ENCODE results near the gene HOXD11.

The HOXD11 gene

DNA sequence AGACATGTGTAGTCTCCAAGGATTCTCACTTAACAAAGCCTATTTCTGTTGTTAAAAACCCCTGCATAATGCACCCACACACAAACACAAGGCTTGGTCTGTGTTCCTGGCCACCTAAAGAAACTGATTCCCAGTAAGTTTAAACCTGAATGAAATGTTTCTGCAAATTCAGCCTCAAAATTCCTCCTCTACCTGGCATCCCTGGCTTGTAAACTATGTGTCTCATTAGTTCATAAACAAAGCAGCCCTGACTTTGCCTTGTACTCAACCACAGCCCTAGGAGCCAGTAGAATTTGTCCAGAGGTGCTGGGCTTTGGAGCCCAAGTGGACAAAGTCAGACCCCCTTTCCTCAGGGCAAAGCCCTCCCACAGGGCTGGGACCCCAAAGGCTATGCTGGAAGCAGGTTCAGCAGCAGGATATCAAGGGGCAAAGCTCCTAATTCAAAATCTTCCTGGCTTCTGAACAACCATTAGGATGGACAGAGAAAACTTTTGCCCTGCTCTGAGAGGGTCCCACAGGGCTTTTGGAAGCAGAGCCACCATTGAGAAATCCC is 17.2 kb upstream of the HOXD11 start:
- no peak for DNase-seq (ENCODE audit: insufficient read length)
- no peak for FAIRE-seq
- TF ChIP-seq POLR2A (IDR thresholded peaks at IDR 0.05; ENCODE audit: low read depth, low read length): no peak
- no peak for TF ChIP-seq TAF1 (IDR thresholded peaks at IDR 0.05; ENCODE audit: borderline replicate concordance, low read depth, low read length)
- no peak for TF ChIP-seq POLR2AphosphoS5 (IDR thresholded peaks at IDR 0.05; ENCODE audit: low read depth, low read length)

DNA sequence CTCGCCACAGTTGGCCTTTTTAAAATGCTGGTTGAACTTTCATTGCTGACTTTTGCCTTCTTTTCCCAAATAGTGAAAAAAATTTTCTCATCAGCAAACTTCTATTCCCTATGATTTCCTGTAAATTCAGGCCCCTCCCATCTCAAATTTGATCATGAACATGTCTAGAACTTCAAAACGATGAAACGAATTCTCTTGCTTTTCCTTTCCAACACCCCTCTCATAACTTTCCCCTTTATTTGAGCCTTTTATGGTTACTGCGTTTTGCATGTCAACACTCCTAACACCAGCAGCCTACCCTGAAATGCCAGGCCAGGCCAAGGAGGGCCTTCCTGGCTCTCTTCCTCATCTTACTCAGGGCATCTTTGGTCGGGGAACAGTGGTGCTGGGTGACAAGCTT is 16.2 kb upstream of the HOXD11 start:
- no peak for DNase-seq (ENCODE audit: insufficient read length)
- FAIRE-seq: no peak
- no peak for TF ChIP-seq TAF1 (IDR thresholded peaks at IDR 0.05; ENCODE audit: borderline replicate concordance, low read depth, low read length)
- TF ChIP-seq POLR2AphosphoS5 (IDR thresholded peaks at IDR 0.05; ENCODE audit: low read depth, low read length): no peak
- TF ChIP-seq POLR2A (IDR thresholded peaks at IDR 0.05; ENCODE audit: low read depth, low read length): no peak

DNA sequence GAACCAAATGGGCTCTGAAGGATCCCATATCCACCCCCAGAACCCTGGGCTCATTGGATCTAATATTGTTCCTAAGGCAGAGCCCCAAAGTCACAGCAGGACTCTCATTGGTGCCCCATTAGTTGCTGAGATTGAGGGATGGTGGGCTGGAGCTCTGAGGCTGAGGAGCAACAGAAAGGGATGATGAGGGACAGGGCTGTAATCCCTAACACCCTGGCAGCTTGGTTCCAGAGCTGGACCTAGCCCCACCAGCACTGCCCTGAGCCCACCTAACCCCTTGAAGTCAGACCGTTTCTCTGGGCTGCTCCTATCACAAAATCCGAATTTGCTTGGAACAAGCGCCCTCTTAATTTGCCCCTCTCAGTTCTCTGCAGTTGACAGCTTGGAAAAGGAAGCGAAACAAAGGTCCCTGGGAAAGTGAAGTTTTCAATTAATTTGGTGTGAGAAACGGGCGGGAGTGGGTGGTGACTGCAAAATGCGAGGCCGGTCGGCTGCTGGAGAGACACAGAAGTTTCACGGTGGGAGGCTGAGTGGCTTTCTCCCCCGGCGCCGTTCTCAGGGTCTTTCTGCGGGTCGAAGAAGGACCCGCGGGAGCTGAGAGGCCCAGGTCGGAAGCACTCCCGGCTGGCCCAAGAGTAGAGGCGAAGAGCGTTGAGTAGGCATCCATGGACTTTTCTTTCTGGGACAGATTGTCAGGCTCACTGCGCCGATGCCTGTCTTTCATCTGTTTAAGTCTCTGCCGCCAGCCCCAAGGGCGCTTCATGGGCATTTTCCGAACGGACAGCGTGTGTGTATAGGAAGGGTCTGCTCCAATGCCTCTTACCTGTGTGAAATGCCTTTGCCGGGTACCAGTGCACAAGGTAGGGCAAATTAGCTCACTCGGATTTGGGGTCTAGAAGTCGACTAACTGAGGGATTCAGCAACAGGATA is 15.5 kb upstream of the HOXD11 start:
- TF ChIP-seq TAF1 (IDR thresholded peaks at IDR 0.05; ENCODE audit: borderline replicate concordance, low read depth, low read length) (no peak), POLR2AphosphoS5 (IDR thresholded peaks at IDR 0.05; ENCODE audit: low read depth, low read length) (no peak), POLR2A (IDR thresholded peaks at IDR 0.05; ENCODE audit: low read depth, low read length) (no peak)
- FAIRE-seq: no peak
- DNase-seq (ENCODE audit: insufficient read length): no peak

DNA sequence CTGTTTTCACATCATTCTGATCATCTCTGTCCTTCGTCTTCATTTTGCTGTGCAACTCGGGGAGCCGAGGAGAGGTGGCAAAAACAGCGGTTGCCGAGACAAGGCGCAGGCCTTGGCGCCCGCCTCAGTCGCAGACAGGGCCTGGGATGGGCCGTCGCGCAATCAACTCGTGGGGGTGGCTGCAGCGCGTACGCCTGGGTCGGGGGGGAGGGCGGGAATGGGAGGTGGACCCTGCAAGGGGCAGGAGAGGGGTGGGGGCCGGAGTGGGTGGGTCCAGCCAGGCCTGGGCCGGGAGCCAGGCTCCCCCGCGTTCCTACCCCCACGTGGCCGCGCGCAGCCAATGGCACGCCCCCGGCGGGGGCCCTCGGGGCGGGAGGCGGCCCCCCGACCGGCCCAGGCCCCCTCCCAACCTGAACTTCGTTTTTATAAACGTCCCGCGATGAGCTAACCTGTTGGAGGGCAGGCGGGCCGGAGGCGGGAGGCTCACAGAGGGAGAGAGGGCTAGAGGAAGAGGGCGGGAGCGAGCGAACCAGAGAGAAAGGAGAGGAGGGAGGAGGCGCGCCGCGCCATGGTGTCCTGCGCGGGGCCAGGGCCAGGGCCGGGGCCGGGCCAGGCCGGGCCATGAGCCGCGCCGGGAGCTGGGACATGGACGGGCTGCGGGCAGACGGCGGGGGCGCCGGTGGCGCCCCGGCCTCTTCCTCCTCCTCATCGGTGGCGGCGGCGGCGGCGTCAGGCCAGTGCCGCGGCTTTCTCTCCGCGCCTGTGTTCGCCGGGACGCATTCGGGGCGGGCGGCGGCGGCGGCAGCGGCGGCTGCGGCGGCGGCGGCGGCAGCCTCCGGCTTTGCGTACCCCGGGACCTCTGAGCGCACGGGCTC is 14.6 kb upstream of the HOXD11 start, which contains the start of gene HOXD13:
Gene HOXD13 (plus strand): TSS at position 452 of the 875 bp plus-strand sequence. CDS start 170 bp downstream, at position 622.
- FAIRE-seq (no peak), DNase-seq (ENCODE audit: insufficient read length) (no peak)
- TF ChIP-seq TAF1 (IDR thresholded peaks at IDR 0.05; ENCODE audit: borderline replicate concordance, low read depth, low read length) (no peak), POLR2AphosphoS5 (IDR thresholded peaks at IDR 0.05; ENCODE audit: low read depth, low read length) (no peak), POLR2A (IDR thresholded peaks at IDR 0.05; ENCODE audit: low read depth, low read length) (no peak)

DNA sequence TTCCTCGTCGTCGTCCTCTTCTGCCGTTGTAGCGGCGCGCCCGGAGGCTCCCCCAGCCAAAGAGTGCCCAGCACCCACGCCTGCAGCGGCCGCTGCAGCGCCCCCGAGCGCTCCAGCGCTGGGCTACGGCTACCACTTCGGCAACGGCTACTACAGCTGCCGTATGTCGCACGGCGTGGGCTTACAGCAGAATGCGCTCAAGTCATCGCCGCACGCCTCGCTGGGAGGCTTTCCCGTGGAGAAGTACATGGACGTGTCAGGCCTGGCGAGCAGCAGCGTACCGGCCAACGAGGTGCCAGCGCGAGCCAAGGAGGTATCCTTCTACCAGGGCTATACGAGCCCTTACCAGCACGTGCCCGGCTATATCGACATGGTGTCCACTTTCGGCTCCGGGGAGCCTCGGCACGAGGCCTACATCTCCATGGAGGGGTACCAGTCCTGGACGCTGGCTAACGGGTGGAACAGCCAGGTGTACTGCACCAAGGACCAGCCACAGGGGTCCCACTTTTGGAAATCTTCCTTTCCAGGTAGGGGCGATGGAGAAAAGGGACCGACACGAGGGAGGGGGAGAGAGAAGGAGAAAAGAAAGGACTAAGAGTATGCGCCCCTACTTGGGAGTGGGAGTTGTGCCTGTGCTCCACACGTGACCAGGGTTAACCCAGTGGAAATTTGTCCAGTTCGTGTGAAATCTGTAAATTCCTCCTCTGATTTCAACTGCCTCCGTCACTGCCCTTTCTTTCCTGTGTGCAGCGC is 13.8 kb upstream of the HOXD11 start:
- DNase-seq (ENCODE audit: insufficient read length) (no peak), FAIRE-seq (no peak)
- no peak for TF ChIP-seq TAF1 (IDR thresholded peaks at IDR 0.05; ENCODE audit: borderline replicate concordance, low read depth, low read length)
- no peak for TF ChIP-seq POLR2A (IDR thresholded peaks at IDR 0.05; ENCODE audit: low read depth, low read length)
- no peak for TF ChIP-seq POLR2AphosphoS5 (IDR thresholded peaks at IDR 0.05; ENCODE audit: low read depth, low read length)

DNA sequence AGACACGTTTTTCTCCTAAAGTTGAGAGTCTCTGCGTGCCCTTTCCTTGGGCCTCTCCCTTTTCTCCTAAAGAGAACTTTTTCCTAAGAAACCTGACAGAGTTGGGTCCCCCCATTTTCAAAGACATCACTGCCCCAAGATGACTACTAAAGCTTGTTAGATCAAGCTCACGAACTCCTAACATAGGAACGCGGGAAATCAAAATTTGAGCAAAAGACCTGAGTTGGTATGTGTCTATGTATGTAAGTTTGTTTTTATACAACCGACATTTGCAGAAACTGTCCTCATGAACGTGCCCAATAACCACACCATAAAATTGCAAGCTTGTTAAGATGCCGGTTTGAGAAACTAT is 13.2 kb upstream of the HOXD11 start:
- no peak for TF ChIP-seq POLR2A (IDR thresholded peaks at IDR 0.05; ENCODE audit: low read depth, low read length)
- no peak for TF ChIP-seq POLR2AphosphoS5 (IDR thresholded peaks at IDR 0.05; ENCODE audit: low read depth, low read length)
- TF ChIP-seq TAF1 (IDR thresholded peaks at IDR 0.05; ENCODE audit: borderline replicate concordance, low read depth, low read length): no peak
- DNase-seq (ENCODE audit: insufficient read length): no peak
- FAIRE-seq: no peak

- TF ChIP-seq POLR2A (IDR thresholded peaks at IDR 0.05; ENCODE audit: low read depth, low read length) (no peak), POLR2AphosphoS5 (IDR thresholded peaks at IDR 0.05; ENCODE audit: low read depth, low read length) (no peak)
- no peak for FAIRE-seq
- no peak for DNase-seq (ENCODE audit: insufficient read length)
Measured at GRCh38 chr2:176094349-176094748, 12.7 kb upstream of the HOXD11 start.

- FAIRE-seq: no peak
- TF ChIP-seq TAF1 (IDR thresholded peaks at IDR 0.05; ENCODE audit: borderline replicate concordance, low read depth, low read length) (no peak), POLR2AphosphoS5 (IDR thresholded peaks at IDR 0.05; ENCODE audit: low read depth, low read length) (no peak), POLR2A (IDR thresholded peaks at IDR 0.05; ENCODE audit: low read depth, low read length) (no peak)
Measured at GRCh38 chr2:176095421-176095820, 11.7 kb upstream of the HOXD11 start.

DNA sequence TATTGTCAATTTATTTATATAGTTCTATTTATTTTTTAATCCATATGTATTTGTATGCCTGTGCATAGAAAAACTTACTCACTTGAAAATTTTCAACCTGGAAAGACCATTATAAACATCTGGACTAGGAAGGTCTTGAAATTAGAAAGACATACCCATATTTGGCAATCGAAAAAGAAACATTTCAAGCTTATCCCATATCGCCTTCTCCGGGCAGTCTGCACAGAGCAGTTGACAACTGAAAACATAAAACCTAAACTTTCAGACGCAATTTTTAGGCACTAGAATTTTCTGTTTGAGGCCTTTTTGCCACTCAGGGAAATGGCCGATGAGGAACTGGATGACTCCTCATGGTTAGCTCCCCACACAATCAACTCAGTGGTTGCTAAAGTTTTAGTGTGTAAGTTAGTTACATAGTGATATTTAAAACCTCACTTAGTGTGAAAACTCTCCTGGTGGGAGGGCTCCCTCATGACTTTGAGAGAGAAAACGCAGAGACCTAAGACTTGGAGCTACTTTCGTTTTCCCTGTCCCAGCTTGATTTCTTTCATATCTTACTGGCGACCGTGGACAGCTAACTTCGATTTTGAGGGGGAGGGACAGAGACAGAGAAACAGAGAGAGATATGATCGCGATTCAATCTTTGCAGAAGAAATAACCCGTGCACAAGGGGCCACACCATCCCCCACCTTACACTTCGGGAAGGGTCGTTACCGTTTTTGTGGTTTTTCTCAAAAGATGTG is 10.7 kb upstream of the HOXD11 start:
- TF ChIP-seq POLR2AphosphoS5 (IDR thresholded peaks at IDR 0.05; ENCODE audit: low read depth, low read length) (no peak), TAF1 (IDR thresholded peaks at IDR 0.05; ENCODE audit: borderline replicate concordance, low read depth, low read length) (no peak), POLR2A (IDR thresholded peaks at IDR 0.05; ENCODE audit: low read depth, low read length) (no peak)
- no peak for DNase-seq (ENCODE audit: insufficient read length)
- peak; percentile 83 for FAIRE-seq

More at GRCh38 chr2:176095421-176095820, 11.7 kb upstream of the HOXD11 start:
- no peak for DNase-seq (ENCODE audit: insufficient read length)

Data from GM12892 (cell line).